Mesenchymal stem cell (in vitro differentiated cells and primary cell): Measurements from ENCODE around the gene TMEM98.

ENCODE experiments used
- DNase-seq: peaks from one replicate; pipeline ENCODE4 v3.0.0-alpha.2; 2013
- H2AFZ ChIP-seq: one replicate; pipeline ENCODE4 v1.6.1; 2013; ENCODE audit warnings: low read depth, mild to moderate bottlenecking, control low read depth, inconsistent platforms, low read length, moderate library complexity
- H2AK5ac ChIP-seq: 2 replicates; pipeline ENCODE4 v1.6.1; 2013; ENCODE audit warnings: low read length, moderate library complexity, mild to moderate bottlenecking, inconsistent platforms; ENCODE audit not compliant: severe bottlenecking
- H2BK120ac ChIP-seq: one replicate; pipeline ENCODE4 v1.6.1; 2013; ENCODE audit warnings: low read depth, mild to moderate bottlenecking, inconsistent platforms, low read length, moderate library complexity
- H2BK12ac ChIP-seq, 2 experiments: one replicate each; pipeline ENCODE4 v1.6.1; 2013; ENCODE audit warnings: inconsistent platforms in 2 of 2, low read length in 2 of 2, mild to moderate bottlenecking in 2 of 2, moderate library complexity in 2 of 2, control low read depth in 1 of 2
- H2BK15ac ChIP-seq: one replicate; pipeline ENCODE4 v1.6.1; 2013; ENCODE audit warnings: mild to moderate bottlenecking, low read depth, inconsistent platforms; ENCODE audit not compliant: poor library complexity, severe bottlenecking
- H2BK5ac ChIP-seq: 2 replicates; pipeline ENCODE4 v1.6.1; 2013; ENCODE audit warnings: low read depth, mild to moderate bottlenecking, low read length, control low read depth, inconsistent platforms; ENCODE audit not compliant: poor library complexity, severe bottlenecking
- H3K14ac ChIP-seq, 2 experiments: one replicate each; pipeline ENCODE4 v1.6.1; 2013; ENCODE audit warnings: inconsistent platforms in 2 of 2, low read length in 2 of 2, control low read depth in 1 of 2, mild to moderate bottlenecking in 1 of 2, moderate library complexity in 1 of 2
- H3K18ac ChIP-seq, 2 experiments: one replicate each; pipeline ENCODE4 v1.6.1; 2013; ENCODE audit warnings: inconsistent platforms in 2 of 2, low read length in 2 of 2, control low read depth in 1 of 2, low read depth in 1 of 2, mild to moderate bottlenecking in 1 of 2
- H3K23ac ChIP-seq, 2 experiments: one replicate each; pipeline ENCODE4 v1.6.1; 2013; ENCODE audit warnings: inconsistent platforms in 2 of 2, low read length in 2 of 2, mild to moderate bottlenecking in 2 of 2, moderate library complexity in 2 of 2, control low read depth in 1 of 2
- H3K27ac ChIP-seq: 2 replicates; pipeline ENCODE4 v1.5.1; 2013; ENCODE audit warnings: mild to moderate bottlenecking, moderate library complexity, low read length, control low read depth, inconsistent platforms; ENCODE audit not compliant: poor library complexity, severe bottlenecking
- H3K27me3 ChIP-seq, 2 experiments: 2 replicates each; pipeline versions ENCODE4 v1.6.1 to v1.7.0; 2013; ENCODE audit warnings: low read length in 2 of 2, mild to moderate bottlenecking in 2 of 2, moderate library complexity in 2 of 2, control low read depth in 1 of 2, inconsistent platforms in 1 of 2; ENCODE audit not compliant: control insufficient read depth in 1 of 2, insufficient read depth in 1 of 2
- H3K36me3 ChIP-seq, 2 experiments: 2 replicates each; pipeline versions ENCODE4 v1.6.1 to v1.7.0; 2013; ENCODE audit warnings: low read length in 2 of 2, control low read depth in 1 of 2, inconsistent platforms in 1 of 2, low read depth in 1 of 2, mild to moderate bottlenecking in 1 of 2; ENCODE audit not compliant: insufficient read depth in 2 of 2, control insufficient read depth in 1 of 2
- H3K4ac ChIP-seq, 2 experiments: one replicate each; pipeline ENCODE4 v1.6.1; 2013; ENCODE audit warnings: inconsistent platforms in 2 of 2, low read length in 2 of 2, mild to moderate bottlenecking in 2 of 2, moderate library complexity in 2 of 2, control low read depth in 1 of 2, low read depth in 1 of 2
- H3K4me1 ChIP-seq: 2 replicates; pipeline ENCODE4 v1.6.1; 2013; ENCODE audit warnings: low read depth, low read length, control low read depth; ENCODE audit not compliant: control insufficient read depth, insufficient read depth
- H3K4me2 ChIP-seq: 2 replicates; pipeline ENCODE4 v1.6.1; 2013; ENCODE audit warnings: low read length, mild to moderate bottlenecking, inconsistent platforms; ENCODE audit not compliant: poor library complexity, severe bottlenecking
- H3K4me3 ChIP-seq, 2 experiments: 2 replicates each; pipeline versions ENCODE4 v1.5.1 to v1.7.0; 2013; ENCODE audit warnings: low read length in 2 of 2, mild to moderate bottlenecking in 2 of 2, control low read depth in 1 of 2, low read depth in 1 of 2; ENCODE audit not compliant: insufficient read depth in 1 of 2
- H3K79me1 ChIP-seq: replicated peaks from 2 replicates; pipeline ENCODE4 v1.6.1; 2013; ENCODE audit warnings: mild to moderate bottlenecking, control low read depth, low read length, inconsistent platforms; ENCODE audit not compliant: poor library complexity, severe bottlenecking
- H3K9ac ChIP-seq: 2 replicates; pipeline ENCODE4 v1.7.0; 2013; ENCODE audit warnings: mild to moderate bottlenecking, low read length, moderate library complexity
- H3K9me3 ChIP-seq: 2 replicates; pipeline ENCODE4 v1.7.0; 2013; ENCODE audit warnings: mild to moderate bottlenecking, low read length; ENCODE audit not compliant: control insufficient read depth
- H4K8ac ChIP-seq: one replicate; pipeline ENCODE4 v1.6.1; 2013; ENCODE audit warnings: inconsistent platforms, mild to moderate bottlenecking, low read length, moderate library complexity
- H4K91ac ChIP-seq: one replicate; pipeline ENCODE4 v1.6.1; 2013; ENCODE audit warnings: mild to moderate bottlenecking, low read length, inconsistent platforms
- whole genome bisulfite sequencing: methylation state at CpG from one replicate; pipeline ENCODE4 v1.1.7; 2013; ENCODE audit warnings: mixed read lengths; 5-methylcytosine and 5-hydroxymethylcytosine counted together

Gene TMEM98

GRCh38 chr17:32953045-32953444 lies 25.1 kb downstream of the TMEM98 start:
- no peak overlapping the region for H2BK120ac ChIP-seq
- H3K27me3 ChIP-seq: peaks cover 12 to 47% of the 10 kb centered on the region in 2 experiments
- peaks cover 2% of the 10 kb centered on the region for H3K4me1 ChIP-seq
- H3K9ac ChIP-seq: no peak overlapping the region
- H3K4me3 ChIP-seq: no peak overlapping the region
- H3K23ac ChIP-seq: no peak overlapping the region
- H2BK12ac ChIP-seq: no peak overlapping the region
- no peak overlapping the region for H3K4ac ChIP-seq
- no peak overlapping the region for H3K27ac ChIP-seq
- no peak overlapping the region for H3K18ac ChIP-seq
- no peaks in the 10 kb centered on the region for H3K9me3 ChIP-seq
- no peaks in the 10 kb centered on the region for H3K36me3 ChIP-seq
- H2BK5ac ChIP-seq: no peak overlapping the region
- H2AK5ac ChIP-seq: no peak overlapping the region
- H3K4me2 ChIP-seq: no peak overlapping the region
- H2BK15ac ChIP-seq: no peak overlapping the region
- no peak overlapping the region for H3K14ac ChIP-seq
- H4K8ac ChIP-seq: no peak overlapping the region
- DNase-seq: no peak
- no peak overlapping the region for H2AFZ ChIP-seq
- no peaks in the 10 kb centered on the region for H3K79me1 ChIP-seq
- H4K91ac ChIP-seq: no peak overlapping the region

- H3K27ac ChIP-seq: no peak overlapping the region
- H2BK120ac ChIP-seq: no peak overlapping the region
- H4K8ac ChIP-seq: no peak overlapping the region
- H3K79me1 ChIP-seq: no peaks in the 10 kb centered on the region
- no peaks in the 10 kb centered on the region for H3K36me3 ChIP-seq
- no peak overlapping the region for H4K91ac ChIP-seq
- no peak overlapping the region for H3K14ac ChIP-seq
- H2BK5ac ChIP-seq: no peak overlapping the region
- H3K9ac ChIP-seq: no peak overlapping the region
- H3K27me3 ChIP-seq: peaks cover 12 to 44% of the 10 kb centered on the region in 2 experiments
- H3K4me2 ChIP-seq: no peak overlapping the region
- H3K18ac ChIP-seq: no peak overlapping the region
- no peaks in the 10 kb centered on the region for H3K9me3 ChIP-seq
- H3K4me3 ChIP-seq: no peak overlapping the region
- no peak overlapping the region for H2BK15ac ChIP-seq
- peaks cover 2% of the 10 kb centered on the region for H3K4me1 ChIP-seq
- no peak overlapping the region for H2BK12ac ChIP-seq
- no peak for DNase-seq
- no peak overlapping the region for H3K23ac ChIP-seq
- H3K4ac ChIP-seq: no peak overlapping the region
- H2AK5ac ChIP-seq: no peak overlapping the region
- H2AFZ ChIP-seq: no peak overlapping the region
- 80% methylated on average over 2 of the region's 2 CpGs for WGBS
Observed at GRCh38 chr17:32953857-32954256, 25.9 kb downstream of the TMEM98 start.

GRCh38 chr17:32954477-32954876 lies 26.5 kb downstream of the TMEM98 start:
- DNase-seq: no peak
- no peak overlapping the region for H2BK120ac ChIP-seq
- WGBS: 76% methylated on average over 8 of the region's 8 CpGs

GRCh38 chr17:32955155-32955554 lies 27.2 kb downstream of the TMEM98 start:
- no peak overlapping the region for H2AK5ac ChIP-seq
- no peak overlapping the region for H3K4ac ChIP-seq
- no peak overlapping the region for H3K14ac ChIP-seq
- H3K4me2 ChIP-seq: no peak overlapping the region
- DNase-seq: no peak
- peaks cover 12 to 39% of the 10 kb centered on the region in 2 experiments for H3K27me3 ChIP-seq
- H2BK15ac ChIP-seq: no peak overlapping the region
- H3K18ac ChIP-seq: no peak overlapping the region
- no peak overlapping the region for H4K91ac ChIP-seq
- H3K36me3 ChIP-seq: no peaks in the 10 kb centered on the region
- no peak overlapping the region for H2BK120ac ChIP-seq
- no peak overlapping the region for H3K9ac ChIP-seq
- no peak overlapping the region for H3K27ac ChIP-seq
- no peak overlapping the region for H3K4me3 ChIP-seq
- H2AFZ ChIP-seq: no peak overlapping the region
- H3K4me1 ChIP-seq: peaks cover 2% of the 10 kb centered on the region
- H2BK5ac ChIP-seq: no peak overlapping the region
- H3K9me3 ChIP-seq: no peaks in the 10 kb centered on the region
- H3K79me1 ChIP-seq: no peaks in the 10 kb centered on the region
- no peak overlapping the region for H3K23ac ChIP-seq
- H2BK12ac ChIP-seq: no peak overlapping the region
- H4K8ac ChIP-seq: no peak overlapping the region
- no CpG with 5 or more reads among the region's 1 CpG for WGBS

More at GRCh38 chr17:32954477-32954876, 26.5 kb downstream of the TMEM98 start:
- peaks cover 12 to 41% of the 10 kb centered on the region in 2 experiments for H3K27me3 ChIP-seq
- no peak overlapping the region for H2AK5ac ChIP-seq
- H3K4ac ChIP-seq: no peak overlapping the region
- no peak overlapping the region for H2BK15ac ChIP-seq
- H3K14ac ChIP-seq: no peak overlapping the region
- H3K9me3 ChIP-seq: no peaks in the 10 kb centered on the region
- no peak overlapping the region for H3K4me2 ChIP-seq
- no peak overlapping the region for H3K4me3 ChIP-seq
- no peaks in the 10 kb centered on the region for H3K79me1 ChIP-seq
- H3K27ac ChIP-seq: no peak overlapping the region
- no peaks in the 10 kb centered on the region for H3K36me3 ChIP-seq
- H2BK12ac ChIP-seq: no peak overlapping the region
- H3K18ac ChIP-seq: no peak overlapping the region
- H2AFZ ChIP-seq: no peak overlapping the region
- no peak overlapping the region for H4K8ac ChIP-seq
- peaks cover 2% of the 10 kb centered on the region for H3K4me1 ChIP-seq
- H3K23ac ChIP-seq: no peak overlapping the region
- H3K9ac ChIP-seq: no peak overlapping the region
- H4K91ac ChIP-seq: no peak overlapping the region
- H2BK5ac ChIP-seq: no peak overlapping the region
